GM18517 (cell line): ENCODE measurements around the gene CREG2.

Experiments used
- ATAC-seq: cut with Tn5 transposase; IDR thresholded peaks from one replicate; pipeline ENCODE4 v1.9.1; 2021; ENCODE audit warnings: mild to moderate bottlenecking, moderate library complexity; ENCODE audit not compliant: unreplicated experiment

The CREG2 gene

GRCh38 chr2:101410114-101410513, 22.8 kb upstream of the CREG2 start:
- no peak for ATAC-seq

GRCh38 chr2:101409699-101410098, 22.4 kb upstream of the CREG2 start:
- ATAC-seq, result no peak

- no peak for ATAC-seq
These were observed 21.6 kb upstream of the CREG2 start for GRCh38 chr2:101408925-101409324.

GRCh38 chr2:101405351-101405899, 18.1 kb upstream of the CREG2 start:
- no peak for ATAC-seq

GRCh38 chr2:101403745-101404144, 16.4 kb upstream of the CREG2 start:
- ATAC-seq, result no peak

- no peak for ATAC-seq
These were observed 15.3 kb upstream of the CREG2 start for GRCh38 chr2:101402630-101403029.

- ATAC-seq, result no peak
These were observed 14.6 kb upstream of the CREG2 start for GRCh38 chr2:101401906-101402305.

- no peak for ATAC-seq
These were observed 14.0 kb upstream of the CREG2 start for GRCh38 chr2:101401326-101401665.

GRCh38 chr2:101400506-101401325, 13.4 kb upstream of the CREG2 start:
- no peak for ATAC-seq

GRCh38 chr2:101400048-101400447, 12.7 kb upstream of the CREG2 start:
- no peak for ATAC-seq

GRCh38 chr2:101399021-101399799, 11.9 kb upstream of the CREG2 start:
- ATAC-seq, result no peak

- ATAC-seq, result no peak
These were observed 11.0 kb upstream of the CREG2 start for GRCh38 chr2:101398116-101398821.

GRCh38 chr2:101396316-101396717, 9.0 kb upstream of the CREG2 start:
- ATAC-seq, result no peak

GRCh38 chr2:101395545-101396315, 8.4 kb upstream of the CREG2 start:
- ATAC-seq, result no peak

GRCh38 chr2:101388232-101388631, 929 bp upstream of the CREG2 start:
- ATAC-seq, result no peak

- ATAC-seq, result no peak
These were observed 628 bp downstream of the CREG2 start for GRCh38 chr2:101386599-101387150.

GRCh38 chr2:101383016-101383541, 4.2 kb downstream of the CREG2 start:
- ATAC-seq, result no peak

- no peak for ATAC-seq
These were observed 4.9 kb downstream of the CREG2 start for GRCh38 chr2:101382442-101382841.

GRCh38 chr2:101380376-101380775, 6.9 kb downstream of the CREG2 start:
- ATAC-seq, result no peak

GRCh38 chr2:101379091-101379490, 8.2 kb downstream of the CREG2 start:
- ATAC-seq, result no peak
